Stimulated activated CD4-positive, alpha-beta T cell treated with anti-CD3 and anti-CD28 coated beads, Interleukin-15, amount 100 ng/mL, for 48 hours (primary cell): ENCODE measurements around the gene KRTAP10-5.
"Not testable (repeated sequence)": the region's sequence is repeated elsewhere in the genome, so short reads cannot be mapped to it uniquely, and the experiment has no call there.

Experiments used
- DNase-seq, 2 donors: peaks; one replicate each; pipeline ENCODE4 v3.0.0-alpha.2; 2020; ENCODE audit warnings: low read depth in 2 of 2

KRTAP10-5 gene, protein sequence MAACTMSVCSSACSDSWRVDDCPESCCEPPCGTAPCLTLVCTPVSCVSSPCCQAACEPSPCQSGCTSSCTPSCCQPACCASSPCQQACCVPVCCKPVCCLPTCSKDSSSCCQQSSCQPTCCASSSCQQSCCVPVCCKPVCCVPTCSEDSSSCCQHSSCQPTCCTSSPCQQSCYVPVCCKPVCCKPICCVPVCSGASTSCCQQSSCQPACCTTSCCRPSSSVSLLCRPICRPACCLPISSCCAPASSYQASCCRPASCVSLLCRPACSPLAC

DNA sequence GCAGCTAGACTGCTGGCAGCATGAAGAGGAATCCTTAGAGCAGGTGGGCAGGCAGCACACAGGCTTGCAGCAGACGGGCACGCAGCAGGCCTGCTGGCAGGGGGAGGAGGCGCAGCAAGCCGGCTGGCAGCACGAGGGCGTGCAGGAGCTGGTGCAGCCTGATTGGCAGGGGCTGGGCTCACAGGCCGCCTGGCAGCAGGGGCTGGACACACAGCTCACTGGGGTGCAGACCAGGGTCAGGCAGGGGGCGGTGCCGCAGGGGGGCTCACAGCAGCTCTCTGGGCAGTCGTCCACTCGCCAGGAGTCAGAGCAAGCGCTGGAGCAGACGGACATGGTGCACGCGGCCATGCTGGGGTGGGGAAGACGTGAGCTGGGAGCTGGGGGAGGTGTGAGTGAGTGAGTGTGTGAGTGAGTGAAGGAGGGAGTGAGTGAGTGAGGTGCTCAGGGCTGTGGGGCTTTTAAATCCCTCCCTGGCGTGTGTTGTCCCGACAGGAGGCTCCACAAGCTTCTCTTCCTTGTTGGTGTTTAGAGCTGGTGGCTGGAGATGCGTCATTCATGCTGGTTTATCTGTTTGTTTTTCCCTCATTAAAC is at the start of gene KRTAP10-5:
TSS of gene KRTAP10-5 (minus strand) at position 374 of the 591 bp plus-strand sequence. CDS start at position 348, 26 bp downstream.
- DNase-seq, result not testable (repeated sequence)

DNA sequence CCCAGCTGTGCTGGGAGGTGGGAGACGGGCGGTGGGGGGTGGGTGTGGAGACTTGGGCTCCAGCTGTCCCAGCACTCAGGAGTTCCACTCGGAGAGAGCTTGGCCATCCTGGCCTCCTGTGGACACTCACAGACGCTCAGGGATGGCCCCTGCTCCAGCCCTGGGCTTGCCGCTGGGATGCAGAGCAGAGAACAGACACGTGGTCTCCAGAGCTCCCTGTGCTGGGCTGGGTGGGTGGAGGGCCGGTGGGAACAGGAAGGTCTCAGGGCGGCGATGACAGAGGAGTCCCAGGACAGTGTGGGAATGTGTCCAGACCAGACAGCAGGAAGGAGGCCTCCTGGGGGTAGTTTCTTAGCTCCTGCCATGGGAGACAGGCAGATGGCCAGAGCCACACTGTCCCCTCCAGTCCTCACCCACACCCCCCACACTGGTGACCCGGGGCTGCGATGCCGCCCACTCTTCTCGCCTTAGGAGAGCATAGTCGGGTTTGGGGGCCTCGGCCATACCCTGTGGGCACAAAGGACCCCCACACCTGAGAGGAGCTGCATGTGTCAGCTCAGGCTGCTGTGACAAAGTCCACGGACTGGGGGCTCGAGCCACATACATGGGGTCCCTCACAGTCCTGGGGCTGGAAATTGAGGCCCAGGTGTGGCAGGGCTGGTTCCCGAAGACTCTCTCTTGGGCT is 48.4 kb upstream of the KRTAP10-5 start:
- no peak for DNase-seq

DNA sequence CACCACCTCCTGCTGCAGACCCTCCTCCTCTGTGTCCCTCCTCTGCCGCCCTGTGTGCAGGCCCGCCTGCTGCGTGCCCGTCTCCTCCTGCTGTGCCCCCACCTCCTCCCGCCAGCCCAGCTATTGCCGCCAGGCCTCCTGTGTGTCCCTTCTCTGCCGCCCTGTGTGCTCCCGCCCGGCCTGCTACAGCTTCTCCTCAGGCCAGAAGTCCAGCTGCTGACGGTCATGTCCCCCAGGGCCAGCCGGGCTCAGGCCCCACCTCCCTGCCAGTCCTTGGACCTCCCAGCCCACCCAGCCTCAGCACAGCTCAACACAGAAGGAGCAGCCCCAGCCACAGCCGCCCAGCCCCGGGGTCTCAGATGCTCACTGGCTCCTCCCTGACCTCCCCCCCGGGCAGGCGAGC is 47.4 kb upstream of the KRTAP10-5 start:
- not testable (repeated sequence) for DNase-seq

DNA sequence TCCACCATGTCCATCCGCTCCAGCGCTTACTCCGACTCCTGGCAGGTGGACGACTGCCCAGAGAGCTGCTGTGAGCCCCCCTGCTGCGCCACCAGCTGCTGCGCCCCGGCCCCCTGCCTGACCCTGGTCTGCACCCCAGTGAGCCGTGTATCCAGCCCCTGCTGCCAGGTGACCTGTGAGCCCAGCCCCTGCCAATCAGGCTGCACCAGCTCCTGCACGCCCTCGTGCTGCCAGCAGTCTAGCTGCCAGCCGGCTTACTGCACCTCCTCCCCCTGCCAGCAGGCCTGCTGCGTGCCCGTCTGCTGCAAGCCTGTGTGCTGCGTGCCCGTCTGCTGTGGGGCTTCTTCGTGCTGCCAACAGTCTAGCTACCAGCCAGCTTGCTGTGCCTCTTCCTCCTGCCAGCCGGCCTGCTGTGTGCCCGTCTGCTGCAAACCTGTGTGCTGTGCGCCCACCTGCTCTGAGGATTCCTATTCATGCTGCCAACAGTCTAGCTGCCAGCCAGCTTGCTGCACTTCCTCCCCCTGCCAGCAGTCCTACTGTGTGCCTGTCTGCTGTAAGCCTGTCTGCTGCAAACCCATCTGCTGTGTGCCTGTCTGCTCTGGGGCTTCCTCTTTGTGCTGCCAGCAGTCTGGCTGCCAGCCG is 46.9 kb upstream of the KRTAP10-5 start:
- not testable (repeated sequence) for DNase-seq

DNA sequence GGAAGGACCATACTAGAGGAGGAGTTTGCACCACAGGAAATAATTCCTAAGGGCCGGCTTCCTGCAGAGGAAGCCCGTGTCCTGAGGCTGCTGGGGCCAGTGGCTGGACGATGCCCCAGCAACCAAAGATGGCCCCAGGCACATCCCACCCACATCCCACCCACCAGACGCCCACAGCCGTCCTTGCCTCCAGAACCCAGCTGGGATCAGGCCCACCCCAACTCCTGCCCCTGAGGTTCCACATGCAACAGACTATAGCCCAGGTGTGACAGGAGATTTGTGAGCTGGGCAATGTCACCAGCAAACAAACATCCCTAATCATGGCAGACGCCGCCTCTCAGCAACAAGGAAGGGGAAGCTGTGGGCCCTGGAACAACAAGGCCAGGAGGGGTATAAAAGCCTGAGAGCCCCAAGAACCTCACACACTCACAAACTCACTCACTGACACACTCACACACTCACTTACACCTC is 46.3 kb upstream of the KRTAP10-5 start, which contains the start of gene KRTAP10-9:
TSS of gene KRTAP10-9 (plus strand) at position 421 of the 471 bp plus-strand sequence. CDS start 79 bp downstream, outside the sequence.
- DNase-seq, result no peak

DNA sequence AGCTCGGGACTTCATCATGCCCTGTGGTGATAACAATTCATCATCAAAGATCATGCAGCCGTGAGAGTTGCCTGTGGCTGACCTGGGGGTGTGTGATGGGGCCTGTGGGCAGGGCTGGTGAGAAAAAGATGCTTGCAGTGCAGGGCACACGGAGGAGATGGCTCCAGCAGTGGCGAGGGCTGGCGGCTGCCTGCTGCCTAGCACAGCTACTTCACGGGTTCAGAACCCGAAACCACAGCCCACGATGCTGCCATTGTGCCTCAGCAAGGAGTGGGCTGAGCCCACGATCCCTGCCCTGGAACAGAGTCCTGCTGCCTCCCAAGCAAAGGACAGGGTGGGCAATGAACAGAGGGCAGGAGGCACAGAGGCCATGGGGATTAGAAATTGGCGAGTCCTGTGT is 45.9 kb upstream of the KRTAP10-5 start:
- DNase-seq, result no peak

DNA sequence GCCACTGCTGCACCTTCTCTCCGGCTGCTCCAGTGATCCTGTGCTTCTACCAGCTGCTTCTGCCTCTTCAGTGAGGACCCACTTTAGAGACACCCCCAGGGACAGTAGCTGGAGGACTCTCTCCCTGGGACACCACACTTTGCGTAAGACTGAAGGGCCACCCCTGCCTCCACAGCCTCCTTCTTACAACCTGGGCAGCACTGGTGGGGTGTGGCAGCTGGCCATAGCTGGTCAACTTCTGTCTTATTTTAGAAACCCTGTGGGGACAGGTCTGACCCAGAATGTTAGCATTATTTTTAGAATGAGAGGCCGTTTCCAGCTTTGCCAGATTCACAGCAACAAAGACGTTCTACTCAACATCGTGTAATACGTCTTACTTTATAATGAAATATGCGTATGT is 45.4 kb upstream of the KRTAP10-5 start:
- DNase-seq, result no peak

DNA sequence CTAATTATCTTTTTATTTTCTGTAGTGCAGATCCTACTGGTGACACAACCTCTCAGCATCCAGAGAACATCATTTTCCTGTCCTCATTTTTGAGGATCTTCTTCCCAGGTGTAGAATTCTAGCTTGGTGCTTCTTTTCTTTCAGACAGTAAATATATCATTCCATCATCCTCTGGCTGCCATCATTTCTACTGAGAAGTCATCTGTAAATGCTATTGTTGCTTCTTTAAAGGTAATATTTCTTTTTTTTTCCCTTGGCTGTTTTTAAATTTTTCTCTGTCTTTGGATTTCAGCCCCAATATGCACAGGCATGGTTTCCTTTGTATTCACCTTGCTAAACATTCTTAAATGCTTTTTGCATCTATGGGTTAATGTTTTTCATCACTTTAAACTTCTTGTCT is 43.2 kb upstream of the KRTAP10-5 start:
- no peak for DNase-seq

DNA sequence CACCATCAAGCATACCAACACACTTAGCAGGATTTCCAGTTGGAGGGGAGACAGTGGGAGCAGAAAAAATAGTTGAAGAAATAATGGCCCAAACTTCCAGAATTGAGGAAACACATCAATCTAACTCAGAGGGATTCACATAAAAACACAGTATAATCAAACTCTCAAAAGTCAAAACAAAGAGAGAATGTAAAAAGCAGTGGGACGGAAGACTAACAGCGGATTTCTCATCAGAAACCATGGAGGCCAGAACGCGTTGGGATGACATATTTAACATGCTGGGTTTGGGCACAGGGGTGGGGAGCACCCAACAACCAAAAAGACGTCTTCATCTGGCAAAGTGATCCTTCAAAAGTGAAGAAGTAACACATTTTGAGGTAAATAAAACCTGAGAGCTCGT is 39.5 kb upstream of the KRTAP10-5 start:
- DNase-seq, result no peak

DNA sequence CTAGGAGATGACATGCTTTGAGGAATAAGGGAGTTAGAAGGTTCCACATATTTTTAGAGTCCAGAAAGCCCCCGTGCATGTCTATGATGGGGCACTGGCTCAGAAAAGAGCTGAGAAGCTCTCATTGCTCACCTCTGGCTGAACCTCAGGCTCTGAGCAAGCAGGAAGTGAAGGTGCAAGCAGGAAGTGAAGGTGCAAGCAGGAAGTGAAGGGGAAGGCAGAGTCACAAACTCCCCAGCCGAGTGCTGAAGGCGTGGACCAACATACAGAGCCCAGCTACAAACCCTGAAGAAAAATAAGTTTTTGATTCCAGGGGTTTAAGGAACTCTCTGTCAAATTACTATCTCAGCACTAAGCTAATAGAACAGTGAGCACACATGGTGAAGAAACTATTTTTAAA is 38.5 kb upstream of the KRTAP10-5 start:
- peak; percentile 22 to 25 for DNase-seq

DNA sequence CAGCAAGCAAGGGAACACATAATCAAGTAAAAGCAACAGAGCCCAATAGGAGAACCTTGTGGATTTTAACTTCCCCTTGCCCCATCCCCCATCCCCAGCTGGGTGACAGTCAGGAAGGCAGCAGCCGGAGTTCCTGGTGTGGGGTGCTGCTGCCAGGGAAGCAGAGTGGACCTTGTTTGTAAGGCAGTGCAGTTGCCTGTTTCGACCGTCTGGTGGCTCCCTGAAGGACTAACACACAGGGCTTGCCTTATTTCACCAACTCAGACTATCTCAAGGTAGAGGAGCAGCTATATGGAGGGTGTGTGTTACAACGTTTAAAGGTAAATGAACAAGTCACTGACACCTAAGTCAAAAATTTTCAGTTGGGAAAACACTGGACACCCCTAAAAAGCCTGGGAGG is 38.1 kb upstream of the KRTAP10-5 start:
- DNase-seq, result no peak

DNA sequence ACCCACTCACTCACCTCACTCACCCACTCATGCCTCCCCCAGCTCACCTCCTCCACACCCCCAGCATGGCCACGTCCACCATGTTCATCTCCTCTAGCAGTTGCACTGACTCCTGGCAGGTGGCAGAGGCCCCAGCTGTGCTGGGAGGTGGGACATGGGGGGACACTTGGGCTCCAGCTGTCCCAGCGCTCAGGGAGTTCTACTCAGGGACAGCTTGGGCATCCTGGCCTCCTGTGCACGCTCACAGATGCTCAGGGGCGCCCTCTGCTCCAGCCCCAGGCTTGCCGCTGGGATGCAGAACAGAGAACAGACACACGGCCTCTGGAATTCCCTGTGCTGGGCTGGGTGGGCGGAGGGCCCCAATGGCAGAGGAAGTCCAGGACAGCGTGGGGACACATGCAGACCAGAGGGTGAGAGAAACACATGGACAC is 36.7 kb upstream of the KRTAP10-5 start:
- no peak for DNase-seq

DNA sequence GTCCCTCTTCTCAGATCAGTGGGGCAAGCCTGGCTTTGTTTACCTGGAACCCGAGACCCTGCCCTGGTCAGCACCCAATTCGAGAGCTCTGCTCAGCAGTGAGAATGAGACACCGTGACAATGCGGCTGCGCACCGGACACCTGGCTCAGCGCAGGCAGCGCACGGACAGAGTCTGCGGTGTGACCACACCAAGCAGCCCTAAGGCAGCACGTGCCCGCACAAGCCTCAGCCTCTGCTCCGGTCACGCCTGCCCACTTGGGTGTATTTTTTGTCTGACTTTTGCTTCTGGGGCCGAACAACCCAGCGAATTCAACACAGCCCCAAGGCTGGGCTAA is 36.2 kb upstream of the KRTAP10-5 start:
- no peak for DNase-seq

DNA sequence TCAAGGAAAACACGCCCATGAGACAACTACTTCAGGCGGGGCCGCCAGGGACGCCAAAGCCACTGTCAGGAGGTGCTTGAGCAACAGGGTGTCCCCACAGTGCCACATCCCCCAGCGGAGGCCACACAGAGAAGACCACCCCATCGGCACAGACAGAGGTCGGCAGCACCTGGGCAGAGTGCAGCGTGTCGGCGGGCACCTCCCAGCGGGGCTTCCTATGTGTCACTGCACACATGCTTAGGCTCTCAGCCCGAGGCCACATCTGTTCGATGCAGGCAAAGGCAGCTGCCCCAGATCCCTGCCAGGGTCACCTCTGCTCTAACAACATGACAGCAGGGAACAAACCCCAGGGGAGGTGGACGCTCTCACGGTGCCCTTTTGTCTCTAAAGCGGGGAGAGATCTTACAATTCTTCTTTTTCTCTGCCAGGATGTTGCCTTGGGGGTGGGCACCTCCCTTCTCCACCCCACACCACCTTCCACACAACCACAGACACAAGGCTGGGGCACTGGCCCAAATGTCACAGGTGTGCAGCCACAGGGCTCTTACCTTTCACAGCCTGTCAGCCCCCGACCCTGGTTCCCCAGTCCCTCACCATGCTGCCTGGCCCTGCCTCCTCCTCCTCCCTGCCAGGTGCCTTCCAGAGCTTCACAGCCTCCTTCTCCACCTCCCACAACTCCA is 35.6 kb upstream of the KRTAP10-5 start:
- DNase-seq, result no peak

DNA sequence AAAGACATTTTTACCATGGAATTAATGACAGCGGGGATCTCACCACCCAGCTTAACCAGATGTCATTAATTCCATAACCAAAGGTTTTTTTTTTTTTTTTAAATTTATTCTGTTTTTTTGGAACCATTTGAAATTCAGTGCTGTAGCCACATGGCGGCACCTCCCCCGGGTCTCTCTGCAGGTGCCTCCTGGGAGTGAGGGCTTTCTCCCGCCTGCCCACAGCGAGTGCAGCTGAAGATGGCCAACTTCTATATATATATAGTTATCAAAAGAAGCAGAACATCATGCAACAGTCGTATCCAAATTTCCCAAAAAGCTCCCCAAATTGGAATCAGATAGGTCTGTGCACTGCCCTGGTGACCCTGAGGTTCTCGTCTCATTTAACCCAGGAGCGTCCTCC is 35.1 kb upstream of the KRTAP10-5 start:
- DNase-seq, result no peak

DNA sequence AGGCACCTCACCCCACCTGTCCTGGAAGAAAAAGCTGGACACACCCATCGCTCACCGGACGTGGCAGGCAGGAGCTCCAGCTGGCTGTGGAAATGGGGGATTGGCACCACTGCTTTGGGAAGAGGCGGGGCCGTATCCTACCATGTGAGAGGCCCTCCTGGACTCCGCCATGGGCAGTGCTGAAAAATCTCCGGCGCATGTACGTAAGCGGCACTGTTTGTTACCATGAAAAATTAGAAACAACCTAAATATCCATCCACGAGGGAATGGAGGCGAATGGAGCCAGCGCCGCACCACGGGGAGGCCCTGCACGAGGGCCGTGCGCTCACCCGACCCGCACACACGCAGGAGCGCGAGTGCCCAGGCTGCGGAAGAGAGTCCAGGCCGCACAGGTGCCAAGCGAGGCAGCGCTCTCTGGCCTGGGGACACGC is 34.6 kb upstream of the KRTAP10-5 start:
- DNase-seq, result no peak

DNA sequence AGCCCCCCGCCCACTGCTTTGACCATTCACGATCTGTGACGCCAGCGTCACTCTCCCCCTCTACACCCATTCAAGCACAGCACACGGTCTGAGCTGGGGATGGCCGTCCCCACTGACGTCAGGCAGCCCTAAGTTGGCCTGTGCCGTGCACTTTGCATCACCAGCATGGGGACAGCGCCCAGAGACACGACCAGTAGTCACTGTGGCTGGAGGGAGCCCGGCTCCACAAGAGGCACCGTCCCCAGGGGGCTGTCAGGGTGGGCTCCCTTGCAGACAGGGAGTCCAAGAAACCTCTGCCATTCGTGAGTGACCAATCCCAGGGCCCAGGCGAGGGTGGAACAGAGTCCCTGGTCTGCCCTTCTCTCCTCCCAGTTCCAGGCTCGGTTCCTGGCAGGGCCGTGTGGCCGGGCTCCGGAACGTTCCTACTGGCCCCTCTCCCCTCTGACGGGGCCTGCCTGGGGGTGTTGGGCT is 33.8 kb upstream of the KRTAP10-5 start:
- DNase-seq, result no peak

DNA sequence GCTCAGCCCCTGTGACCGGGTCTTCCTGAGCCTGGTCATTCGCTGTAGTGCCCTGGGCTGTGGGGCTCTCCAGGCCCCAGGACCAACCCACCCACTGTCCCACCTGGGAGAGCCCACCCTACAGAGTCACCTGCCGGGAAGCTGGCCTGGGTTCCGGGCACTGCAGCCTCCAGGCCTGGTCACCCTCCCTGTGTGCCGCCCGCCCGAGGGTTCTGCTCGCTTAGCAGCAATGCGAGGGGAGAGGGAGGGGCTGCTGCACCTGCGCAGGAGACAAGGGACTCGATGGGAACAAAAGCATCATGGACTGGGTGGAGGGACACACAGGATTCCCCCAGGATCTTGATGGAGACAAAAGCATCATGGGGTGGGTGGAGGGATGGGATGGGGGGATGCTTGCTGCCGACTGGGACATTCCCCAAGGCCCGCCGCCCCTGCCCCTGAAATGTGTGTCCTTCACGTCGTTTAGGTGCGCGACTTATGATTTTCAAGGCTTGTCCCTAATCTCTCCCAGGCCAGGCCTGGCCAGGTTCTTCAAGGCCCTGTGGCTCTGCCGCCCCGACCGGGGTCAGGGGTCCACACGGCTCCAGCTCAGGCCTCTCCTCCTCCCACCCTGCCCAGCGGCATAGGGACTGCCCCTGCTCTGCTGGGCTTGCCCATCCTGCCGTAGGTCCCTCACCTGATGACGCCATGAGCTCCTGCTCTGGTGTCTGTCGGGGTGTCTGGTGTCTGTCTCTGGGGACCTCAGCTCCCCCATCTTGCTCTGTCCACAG is 33.2 kb upstream of the KRTAP10-5 start:
- DNase-seq, result no peak

DNA sequence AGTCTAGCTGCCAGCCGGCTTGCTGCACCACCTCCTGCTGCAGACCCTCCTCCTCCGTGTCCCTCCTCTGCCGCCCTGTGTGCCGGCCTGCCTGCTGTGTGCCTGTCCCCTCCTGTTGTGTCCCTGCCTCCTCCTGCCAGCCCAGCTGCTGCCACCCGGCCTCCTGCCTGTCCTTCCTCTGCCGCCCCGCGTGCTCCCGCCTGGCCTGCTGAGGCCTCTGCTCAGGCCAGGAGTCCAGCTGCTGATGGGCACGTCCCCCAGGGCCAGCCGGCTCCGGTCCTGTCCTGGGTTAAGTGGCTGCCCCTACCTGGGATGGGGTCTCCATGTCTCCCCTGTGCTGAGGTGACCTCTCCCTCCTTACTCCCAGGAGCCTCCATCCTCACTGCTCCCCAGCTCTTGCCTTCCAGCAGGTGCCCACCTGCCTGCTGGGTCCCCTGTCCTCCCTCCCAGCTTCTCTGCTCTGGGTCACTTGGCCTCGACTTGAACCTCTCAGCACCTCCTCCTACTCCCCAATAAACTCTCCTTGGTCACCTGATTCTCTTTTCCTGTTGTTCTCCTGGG is 32.3 kb upstream of the KRTAP10-5 start:
- no peak for DNase-seq

DNA sequence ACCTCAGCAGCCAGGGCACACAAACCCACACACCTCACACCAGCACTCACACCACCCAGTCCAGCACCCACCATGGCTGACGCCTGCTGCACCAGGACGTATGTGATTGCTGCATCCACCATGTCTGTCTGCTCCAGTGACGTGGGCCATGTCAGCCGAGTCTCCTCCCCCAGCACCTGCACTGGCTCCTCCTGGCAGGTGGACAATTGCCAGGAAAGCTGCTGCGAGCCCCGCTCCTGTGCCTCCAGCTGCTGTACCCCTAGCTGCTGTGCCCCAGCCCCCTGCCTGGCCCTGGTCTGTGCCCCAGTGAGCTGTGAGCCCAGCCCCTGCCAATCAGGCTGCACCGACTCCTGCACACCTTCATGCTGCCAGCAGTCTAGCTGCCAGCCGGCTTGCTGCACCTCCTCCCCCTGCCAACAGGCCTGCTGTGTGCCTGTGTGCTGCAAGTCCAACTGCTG is 31.7 kb upstream of the KRTAP10-5 start, which contains the start of gene KRTAP10-8:
TSS of gene KRTAP10-8 (plus strand) at position 51 of the 458 bp plus-strand sequence. CDS start at position 73, 22 bp downstream.
- no peak for DNase-seq
